IMR-90 (cell line): ENCODE results near the gene KDELR3. TPM values are rescaled to one million over a fixed set of nuclear protein-coding genes. Genes with fewer than 3 reads are reported as not detected.

Source experiments
- ATAC-seq: fragments of 200-7000 bp; cut with Tn5 transposase; 2 replicates; pipeline ENCODE4 v1.9.1; 2020; ENCODE audit warnings: low read depth, mild to moderate bottlenecking, moderate library complexity
- BruUV-seq: library from RNA; stranded (reverse); fragments of 400-500 nt; replicated peaks from 2 replicates; lab custom pipeline; 2021; lab: Mats Ljungman, UMichigan
- CTCF ChIA-PET: fragments of 300-600 bp; formaldehyde crosslinking; extraction: SDS; loops from one replicate; lab custom pipeline; 2021; ENCODE audit warnings: antibody characterized with exemption; lab: Yijun Ruan, JAX
- POLR2A ChIA-PET: fragments of 300-600 bp; sonication (Branson Sonifier 250); formaldehyde crosslinking; loops from one replicate; lab custom pipeline; 2022; ENCODE audit warnings: antibody characterized with exemption; ENCODE audit not compliant: unreplicated experiment; lab: Charles Lee
- DNase-seq: peaks from one replicate; pipeline ENCODE4 v3.0.0; 2013
- H2AFZ ChIP-seq: replicated peaks from 2 replicates; pipeline ENCODE3; 2013; ENCODE audit warnings: low read length, mild to moderate bottlenecking; ENCODE audit not compliant: poor library complexity
- H2AK5ac ChIP-seq: 2 replicates; pipeline ENCODE4 v1.6.1; 2013; ENCODE audit warnings: low read depth, low read length, inconsistent platforms
- H2AK9ac ChIP-seq: replicated peaks from 2 replicates; pipeline ENCODE3; 2013; ENCODE audit warnings: mild to moderate bottlenecking, low read depth, low read length, moderate library complexity; ENCODE audit not compliant: poor library complexity
- H2BK120ac ChIP-seq: 2 replicates; pipeline ENCODE4 v1.6.1; 2013; ENCODE audit warnings: low read depth, low read length, inconsistent platforms
- H2BK15ac ChIP-seq: 3 replicates; pipeline ENCODE4 v1.6.1; 2013; ENCODE audit warnings: low read depth, low read length, inconsistent platforms
- H2BK20ac ChIP-seq: 2 replicates; pipeline ENCODE4 v1.6.1; 2013; ENCODE audit warnings: low read depth, mild to moderate bottlenecking, inconsistent platforms, low read length, moderate library complexity
- H2BK5ac ChIP-seq: 2 replicates; pipeline ENCODE4 v1.6.1; 2013; ENCODE audit warnings: mild to moderate bottlenecking, low read depth, low read length, inconsistent platforms; ENCODE audit not compliant: poor library complexity, severe bottlenecking
- H3K14ac ChIP-seq: replicated peaks from 2 replicates; pipeline ENCODE4 v1.6.1; 2013; ENCODE audit warnings: low read depth, low read length, inconsistent platforms
- H3K18ac ChIP-seq: 2 replicates; pipeline ENCODE4 v1.6.1; 2013; ENCODE audit warnings: low read depth, low read length, control low read depth
- H3K23ac ChIP-seq: 2 replicates; pipeline ENCODE4 v1.6.1; 2013; ENCODE audit warnings: low read depth, low read length, inconsistent platforms
- H3K27ac ChIP-seq: 2 replicates; pipeline ENCODE4 v1.5.1; 2013; ENCODE audit warnings: mild to moderate bottlenecking, control low read depth, low read length; ENCODE audit not compliant: insufficient read depth
- H3K27me3 ChIP-seq: 2 replicates; pipeline ENCODE4 v1.6.1; 2013; ENCODE audit warnings: low read length; ENCODE audit not compliant: control insufficient read depth, insufficient read depth
- H3K36me3 ChIP-seq: 2 replicates; pipeline ENCODE4 v1.6.1; 2013; ENCODE audit warnings: low read length, mixed read lengths; ENCODE audit not compliant: control insufficient read depth, insufficient read depth
- H3K4ac ChIP-seq: 2 replicates; pipeline ENCODE4 v1.6.1; 2013; ENCODE audit warnings: low read depth, low read length, inconsistent platforms
- H3K4me1 ChIP-seq: 2 replicates; pipeline ENCODE4 v1.6.1; 2013; ENCODE audit warnings: low read length, mixed read lengths; ENCODE audit not compliant: control insufficient read depth, insufficient read depth
- H3K4me2 ChIP-seq: 2 replicates; pipeline ENCODE4 v1.6.1; 2013; ENCODE audit warnings: low read depth, mild to moderate bottlenecking, control low read depth, low read length, moderate library complexity
- H3K4me3 ChIP-seq: 2 replicates; pipeline ENCODE4 v1.5.1; 2013; ENCODE audit warnings: low read depth, mild to moderate bottlenecking, control low read depth, low read length, moderate library complexity; ENCODE audit not compliant: insufficient read depth
- H3K56ac ChIP-seq: 2 replicates; pipeline ENCODE4 v1.6.1; 2013; ENCODE audit warnings: low read length, inconsistent platforms; ENCODE audit not compliant: insufficient read depth; ENCODE audit errors: extremely low read depth
- H3K79me1 ChIP-seq, 2 experiments: 2 replicates each; pipeline ENCODE4 v1.6.1; 2013; ENCODE audit warnings: low read length in 2 of 2, inconsistent platforms in 1 of 2, low read depth in 1 of 2
- H3K9ac ChIP-seq: 2 replicates; pipeline ENCODE4 v1.6.1; 2013; ENCODE audit warnings: low read depth, low read length, control low read depth
- H3K9me1 ChIP-seq: 2 replicates; pipeline ENCODE4 v1.6.1; 2013; ENCODE audit warnings: low read length, inconsistent platforms; ENCODE audit not compliant: insufficient read depth
- H3K9me3 ChIP-seq: 2 replicates; pipeline ENCODE4 v1.6.1; 2013; ENCODE audit warnings: low read length; ENCODE audit not compliant: control insufficient read depth, insufficient read depth
- H4K20me1 ChIP-seq: 2 replicates; pipeline ENCODE4 v1.6.1; 2013; ENCODE audit warnings: low read length, inconsistent platforms; ENCODE audit not compliant: insufficient read depth
- H4K5ac ChIP-seq: 2 replicates; pipeline ENCODE4 v1.6.1; 2013; ENCODE audit warnings: mild to moderate bottlenecking, low read depth, low read length, control low read depth
- H4K8ac ChIP-seq, 2 experiments: 2 replicates each; pipeline ENCODE4 v1.6.1; 2013; ENCODE audit warnings: low read depth in 2 of 2, low read length in 2 of 2, control low read depth in 1 of 2, inconsistent platforms in 1 of 2
- H4K91ac ChIP-seq: 2 replicates; pipeline ENCODE4 v1.6.1; 2013; ENCODE audit warnings: low read depth, low read length, inconsistent platforms; ENCODE audit not compliant: insufficient read depth
- BHLHE40 ChIP-seq: fragments of 150-350 bp; IDR thresholded peaks from 2 replicates; pipeline ENCODE4 v1.6.1; 2016; ENCODE audit warnings: mild to moderate bottlenecking, low read depth, low read length
- CEBPB ChIP-seq: IDR thresholded peaks from 2 replicates; pipeline ENCODE4 v1.6.1; 2012; ENCODE audit warnings: low read depth, low read length, improper control_type of control experiment
- MAFK ChIP-seq: IDR thresholded peaks from 2 replicates; pipeline ENCODE4 v1.6.1; 2012; ENCODE audit warnings: low read depth, low read length, improper control_type of control experiment
- RCOR1 ChIP-seq: IDR thresholded peaks from 2 replicates; pipeline ENCODE4 v1.6.1; 2012; ENCODE audit warnings: mild to moderate bottlenecking, low read length, improper control_type of control experiment; ENCODE audit not compliant: insufficient replicate concordance
- RFX5 ChIP-seq: IDR thresholded peaks from 2 replicates; pipeline ENCODE4 v1.8.0; 2012; ENCODE audit warnings: low read depth, mild to moderate bottlenecking, low read length, moderate library complexity
- WGBS, 2 experiments: methylation state at CpG; one replicate each; pipeline versions ENCODE4 v1.1.5 to v1.1.7; 2013; ENCODE audit warnings: missing lambda C conversion rate in 2 of 2; ENCODE audit not compliant: insufficient read length in 1 of 2; ENCODE audit errors: extremely low coverage in 2 of 2; 5-methylcytosine and 5-hydroxymethylcytosine counted together
- dilution Hi-C: fragments of 300-500 bp; cut with HindIII; formaldehyde crosslinking; loops from one replicate; pipeline ENCODE4 v1.14.3; 2018; ENCODE audit warnings: low sequenced_read_pairs; ENCODE audit not compliant: unreplicated experiment
- in situ Hi-C: fragments of 300-500 bp; cut with MboI; formaldehyde crosslinking; loops from 3 replicates; pipeline ENCODE4 v1.14.3; 2019; ENCODE audit warnings: low sequenced_read_pairs, inconsistent platforms, mixed read lengths
- intact Hi-C: fragments of 100-400 bp; cut with micrococcal nuclease; formaldehyde crosslinking; loops from 2 replicates; pipeline ENCODE4 v1.10.0; 2022
- polyA plus RNA-seq, 3 experiments: library from polyadenylated mRNA; depleted of rRNA; stranded (reverse); fragments of >200 nt; gene quantifications; 2 replicates each; pipeline ENCODE4 v1.2.3, GENCODE V29; 2012; ENCODE audit warnings: low replicate concordance in 1 of 3
- total RNA-seq: library from RNA; depleted of rRNA; stranded (reverse); fragments of >200 nt; gene quantifications from 2 replicates; pipeline ENCODE4 v1.2.3, GENCODE V29; 2012

The KDELR3 gene
- total and polyA plus RNA-seq, 2 of the 4 experiments (the other 2 are of a cell fraction): 129 to 224 TPM

DNA sequence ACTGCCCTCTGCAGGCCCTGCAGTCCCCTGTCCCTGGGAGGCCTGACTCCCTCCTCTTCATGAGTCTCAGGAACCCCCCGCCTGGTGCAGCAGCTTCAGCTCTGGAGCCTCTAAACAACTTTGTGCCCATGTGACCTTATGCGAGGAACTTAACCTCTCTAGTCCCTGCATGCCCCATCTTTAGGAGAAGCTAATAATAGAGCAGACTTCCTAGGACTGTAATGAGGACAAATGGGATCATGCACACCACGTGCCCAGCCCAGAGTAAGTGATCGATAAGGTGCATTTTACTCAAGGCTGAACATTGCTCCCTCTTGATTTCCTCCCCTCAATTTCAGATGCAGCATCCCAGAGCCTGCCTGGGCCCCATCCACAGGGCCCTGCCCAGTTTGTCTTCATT is 31.9 kb upstream of the KDELR3 start:
- no peak overlapping the region for H2BK120ac ChIP-seq
- H3K18ac ChIP-seq: no peak overlapping the region
- H3K56ac ChIP-seq: no peak overlapping the region
- H2BK15ac ChIP-seq: no peak overlapping the region
- H3K23ac ChIP-seq: no peak overlapping the region
- no peaks in the 10 kb centered on the region for H3K4me1 ChIP-seq
- CTCF ChIA-PET: no interaction called here
- H2BK5ac ChIP-seq: no peak overlapping the region
- no peak overlapping the region for H2AK5ac ChIP-seq
- no peak overlapping the region for H4K8ac ChIP-seq
- 0% methylated on average over 1 of the region's 4 CpGs; no CpG with 5 or more reads in 1 of the 2 experiments for WGBS, 2 experiments
- no peak overlapping the region for H4K91ac ChIP-seq
- H3K9me3 ChIP-seq: no peaks in the 10 kb centered on the region
- peak overlapping the region; percentile 32 for H2AFZ ChIP-seq
- dilution Hi-C loops: no loop called here
- ATAC-seq: no peak
- no peak overlapping the region for H3K27ac ChIP-seq
- intact Hi-C loops: no loop called here
- H3K9ac ChIP-seq: no peak overlapping the region
- no peak overlapping the region for H3K4ac ChIP-seq
- H3K9me1 ChIP-seq: no peaks in the 10 kb centered on the region
- TF ChIP-seq RCOR1 (no peak), CEBPB (no peak), MAFK (no peak), BHLHE40 (no peak), RFX5 (no peak)
- no peak overlapping the region for H4K5ac ChIP-seq
- H3K36me3 ChIP-seq: no peaks in the 10 kb centered on the region
- POLR2A ChIA-PET: no interaction called here
- no peaks in the 10 kb centered on the region for H3K79me1 ChIP-seq
- in situ Hi-C loops: no loop called here
- no peak overlapping the region for H3K4me3 ChIP-seq
- BruUV-seq: no TSS peak
- no peak overlapping the region for H3K4me2 ChIP-seq
- no peak overlapping the region for H2AK9ac ChIP-seq
- no peak overlapping the region for H2BK20ac ChIP-seq
- peaks cover 4% of the 10 kb centered on the region; the same call in 1 of the 2 replicates for H4K20me1 ChIP-seq
- peaks cover 34% of the 10 kb centered on the region for H3K27me3 ChIP-seq
- DNase-seq: no peak
- no peak overlapping the region for H3K14ac ChIP-seq
